SH-SY5Y (cell line): ENCODE measurements around the gene BRD1.

Source experiments
- GATA2 ChIP-seq: IDR thresholded peaks from 2 replicates; pipeline ENCODE4 v1.6.1; 2011; ENCODE audit warnings: mild to moderate bottlenecking, low read depth, low read length
- GATA3 ChIP-seq: IDR thresholded peaks from 2 replicates; pipeline ENCODE4 v1.6.1; 2011; ENCODE audit warnings: low read depth, mild to moderate bottlenecking, low read length, moderate library complexity

Gene BRD1

GRCh38 chr22:49856766-49857618 is 29.3 kb upstream of the BRD1 start:
- TF ChIP-seq GATA3 (no peak), GATA2 (no peak)

GRCh38 chr22:49856343-49856742 is 28.7 kb upstream of the BRD1 start:
- TF ChIP-seq GATA2 (no peak), GATA3 (no peak)

- TF ChIP-seq GATA2: no peak
- TF ChIP-seq GATA3: no peak
Measured at GRCh38 chr22:49855251-49855911, 27.7 kb upstream of the BRD1 start.

GRCh38 chr22:49853981-49854831 is 26.5 kb upstream of the BRD1 start:
- TF ChIP-seq GATA3 (no peak), GATA2 (no peak)

GRCh38 chr22:49852898-49853894 is 25.5 kb upstream of the BRD1 start, which contains the start of gene ZBED4:
Gene ZBED4, plus strand, starts transcription at chr22:49853844. Its CDS starts 29,819 bp downstream, at chr22:49883663.
- TF ChIP-seq GATA2 (no peak), GATA3 (no peak)

- no peak for TF ChIP-seq GATA3
- no peak for TF ChIP-seq GATA2
Measured at GRCh38 chr22:49850959-49851802, 23.5 kb upstream of the BRD1 start.

- TF ChIP-seq GATA2: no peak
- TF ChIP-seq GATA3: no peak
Measured at GRCh38 chr22:49850021-49850911, 22.6 kb upstream of the BRD1 start.

- no peak for TF ChIP-seq GATA2
- TF ChIP-seq GATA3: no peak
Measured at GRCh38 chr22:49849161-49850020, 21.7 kb upstream of the BRD1 start.

- TF ChIP-seq GATA3: no peak
- no peak for TF ChIP-seq GATA2
Measured at GRCh38 chr22:49848690-49849160, 21.1 kb upstream of the BRD1 start.

GRCh38 chr22:49847751-49848689 is 20.3 kb upstream of the BRD1 start:
- TF ChIP-seq GATA2 (no peak), GATA3 (no peak)
